Measurements from ENCODE around the gene PEX16.
"Not testable (repeated sequence)": the region's sequence is repeated elsewhere in the genome, so short reads cannot be mapped to it uniquely, and the experiment has no call there.

The PEX16 gene

GRCh38 chr11:45902452-45903380, 15.0 kb downstream of the PEX16 start:
- DNase-seq (ENCODE audit: low read depth), result no peak
- TF ChIP-seq, protein P1, sequence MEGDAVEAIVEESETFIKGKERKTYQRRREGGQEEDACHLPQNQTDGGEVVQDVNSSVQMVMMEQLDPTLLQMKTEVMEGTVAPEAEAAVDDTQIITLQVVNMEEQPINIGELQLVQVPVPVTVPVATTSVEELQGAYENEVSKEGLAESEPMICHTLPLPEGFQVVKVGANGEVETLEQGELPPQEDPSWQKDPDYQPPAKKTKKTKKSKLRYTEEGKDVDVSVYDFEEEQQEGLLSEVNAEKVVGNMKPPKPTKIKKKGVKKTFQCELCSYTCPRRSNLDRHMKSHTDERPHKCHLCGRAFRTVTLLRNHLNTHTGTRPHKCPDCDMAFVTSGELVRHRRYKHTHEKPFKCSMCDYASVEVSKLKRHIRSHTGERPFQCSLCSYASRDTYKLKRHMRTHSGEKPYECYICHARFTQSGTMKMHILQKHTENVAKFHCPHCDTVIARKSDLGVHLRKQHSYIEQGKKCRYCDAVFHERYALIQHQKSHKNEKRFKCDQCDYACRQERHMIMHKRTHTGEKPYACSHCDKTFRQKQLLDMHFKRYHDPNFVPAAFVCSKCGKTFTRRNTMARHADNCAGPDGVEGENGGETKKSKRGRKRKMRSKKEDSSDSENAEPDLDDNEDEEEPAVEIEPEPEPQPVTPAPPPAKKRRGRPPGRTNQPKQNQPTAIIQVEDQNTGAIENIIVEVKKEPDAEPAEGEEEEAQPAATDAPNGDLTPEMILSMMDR (IDR thresholded peaks at IDR 0.05; ENCODE audit: low read length, missing control alignments), result no peak
- no peak overlapping the region for H3K4me3 ChIP-seq (replicated peaks; ENCODE audit: low read depth, low read length)

DNA sequence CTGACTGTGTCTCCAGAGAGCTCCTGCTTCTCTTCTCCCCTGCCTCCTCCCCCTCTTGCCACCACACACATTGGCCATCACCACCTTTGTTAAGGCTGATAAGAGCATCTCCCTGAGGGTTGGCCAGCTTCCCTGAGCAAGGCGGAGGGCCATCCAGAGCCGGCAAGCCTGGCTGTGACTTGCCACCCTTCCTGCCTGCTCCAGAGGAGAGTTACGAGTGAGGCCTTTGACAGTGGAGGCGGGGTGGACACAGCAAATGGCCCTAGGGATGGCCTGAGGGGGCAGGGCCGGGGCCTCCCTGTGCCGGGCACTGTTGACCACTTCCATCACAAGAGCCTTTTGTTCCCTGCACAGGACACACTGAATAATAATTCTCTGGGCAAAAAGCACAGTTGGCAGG, 16.1 kb downstream of the PEX16 start:
- TF ChIP-seq, protein P1 (IDR thresholded peaks at IDR 0.05; ENCODE audit: low read length, missing control alignments), result no peak
- H3K4me3 ChIP-seq (replicated peaks; ENCODE audit: low read depth, low read length), result no peak overlapping the region
- DNase-seq (ENCODE audit: low read depth), result no peak

- DNase-seq (ENCODE audit: low read depth), result no peak
- TF ChIP-seq, protein P1 (IDR thresholded peaks at IDR 0.05; ENCODE audit: low read length, missing control alignments), result no peak
- peak overlapping the region; percentile 58 for H3K4me3 ChIP-seq (replicated peaks; ENCODE audit: low read depth, low read length)
Measured at GRCh38 chr11:45900916-45901617, 16.6 kb downstream of the PEX16 start.

GRCh38 chr11:45900175-45900800, 17.4 kb downstream of the PEX16 start:
- DNase-seq (ENCODE audit: low read depth), result not testable (repeated sequence)
- H3K4me3 ChIP-seq (replicated peaks; ENCODE audit: low read depth, low read length), result peak overlapping the region; percentile 58

DNA sequence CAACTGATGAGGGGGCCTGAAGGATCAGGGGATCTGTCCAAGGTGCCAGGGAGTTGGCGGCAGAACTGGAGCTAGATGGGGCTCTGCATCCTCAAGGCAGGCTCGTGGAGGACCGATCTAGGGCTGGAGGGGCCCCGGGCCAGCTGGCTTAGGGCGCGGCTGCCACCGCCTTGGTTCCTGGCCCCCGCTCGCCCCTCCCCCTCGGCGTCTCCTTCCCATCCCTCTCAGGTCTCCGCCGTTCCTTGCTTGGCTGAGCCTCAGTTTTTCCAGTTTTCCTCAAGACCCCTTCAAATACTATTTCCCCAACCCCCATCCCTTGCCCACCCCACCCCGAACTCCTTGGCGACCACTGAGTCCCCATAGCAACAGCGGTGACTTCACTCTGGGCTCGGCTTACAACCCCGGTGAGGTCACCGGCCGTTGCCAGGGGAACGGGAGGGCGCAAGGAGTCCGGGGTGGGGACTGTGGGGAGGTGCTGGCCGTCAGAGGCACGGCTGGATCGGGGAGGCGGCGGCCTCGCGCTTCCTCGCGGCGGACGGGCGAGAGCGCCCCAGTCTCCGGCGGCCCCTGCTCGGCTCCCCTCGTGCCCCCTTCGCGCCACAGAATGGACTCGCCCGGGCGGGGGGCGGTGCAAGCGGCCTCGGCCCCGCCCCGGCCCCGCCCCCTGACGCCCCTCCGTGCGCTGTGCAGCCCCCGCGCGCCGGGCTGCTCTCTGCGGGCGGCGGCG, 18.1 kb downstream of the PEX16 start:
- peak; percentile 80 for DNase-seq (ENCODE audit: low read depth)
- TF ChIP-seq, protein P1 (IDR thresholded peaks at IDR 0.05; ENCODE audit: low read length, missing control alignments), result no peak
- peak overlapping the region; percentile 58 for H3K4me3 ChIP-seq (replicated peaks; ENCODE audit: low read depth, low read length)

DNA sequence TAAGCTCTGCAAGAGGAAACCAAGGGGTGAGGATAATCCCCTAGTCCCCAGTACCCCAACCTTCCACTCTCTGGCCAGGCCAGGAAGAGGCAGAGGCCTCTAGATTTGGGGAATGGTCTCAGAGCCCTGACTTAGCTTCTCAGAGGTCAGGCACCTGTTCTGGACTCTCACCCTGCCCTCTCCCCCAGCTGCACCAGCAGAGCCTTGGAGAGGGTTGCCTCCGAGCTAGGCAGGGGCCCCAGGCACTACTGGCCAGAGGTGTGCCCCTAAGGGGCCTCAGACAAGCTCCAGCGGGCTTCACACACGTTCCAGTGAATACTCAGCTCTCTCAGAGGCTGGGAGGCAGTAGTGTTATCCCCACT, 18.6 kb downstream of the PEX16 start:
- TF ChIP-seq, protein P1 (IDR thresholded peaks at IDR 0.05; ENCODE audit: low read length, missing control alignments), result no peak
- H3K4me3 ChIP-seq (replicated peaks; ENCODE audit: low read depth, low read length), result no peak overlapping the region
- no peak for DNase-seq (ENCODE audit: low read depth)
